Measurements from ENCODE around the gene LRBA.

The LRBA gene

DNA sequence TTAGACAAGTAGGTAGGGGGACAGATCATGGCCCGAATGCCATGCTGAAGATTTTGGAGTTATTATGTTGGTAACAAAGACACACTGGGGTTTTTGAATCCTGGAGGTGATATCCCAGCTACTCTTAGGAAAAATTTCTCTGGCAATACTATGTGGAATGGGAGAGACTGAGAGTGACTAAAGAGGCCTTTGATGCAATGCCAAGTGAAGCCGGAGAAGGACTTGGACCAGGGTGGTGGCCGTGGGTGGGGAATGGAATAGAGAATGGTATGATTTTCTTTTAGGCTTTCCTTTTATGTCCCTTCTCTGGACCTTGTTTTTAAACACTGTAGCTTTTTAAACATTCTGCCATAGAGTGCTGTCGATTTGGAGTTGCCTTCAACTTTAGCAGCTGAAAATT, 795.2 kb downstream of the LRBA start:
- no peak for DNase-seq

DNA sequence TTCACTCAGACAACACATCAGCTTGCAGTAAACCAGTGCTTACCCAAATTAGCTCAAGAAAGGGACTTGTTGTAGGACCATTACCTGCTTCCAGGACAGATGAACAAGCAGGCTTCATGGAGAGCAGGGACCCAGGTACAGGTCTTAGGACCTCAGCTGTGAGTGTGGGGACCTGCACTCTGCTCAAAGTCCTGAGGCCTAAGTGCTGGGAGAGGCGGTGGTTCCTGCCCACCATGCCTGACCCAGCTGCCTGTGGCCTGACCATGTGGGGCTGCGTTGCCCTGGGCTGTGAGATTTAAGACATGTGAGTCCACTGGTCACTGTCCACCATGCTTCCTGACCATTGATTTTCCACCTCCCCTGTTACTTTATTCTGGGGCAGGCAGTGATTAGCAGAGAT, 796.6 kb downstream of the LRBA start:
- no peak for DNase-seq

DNA sequence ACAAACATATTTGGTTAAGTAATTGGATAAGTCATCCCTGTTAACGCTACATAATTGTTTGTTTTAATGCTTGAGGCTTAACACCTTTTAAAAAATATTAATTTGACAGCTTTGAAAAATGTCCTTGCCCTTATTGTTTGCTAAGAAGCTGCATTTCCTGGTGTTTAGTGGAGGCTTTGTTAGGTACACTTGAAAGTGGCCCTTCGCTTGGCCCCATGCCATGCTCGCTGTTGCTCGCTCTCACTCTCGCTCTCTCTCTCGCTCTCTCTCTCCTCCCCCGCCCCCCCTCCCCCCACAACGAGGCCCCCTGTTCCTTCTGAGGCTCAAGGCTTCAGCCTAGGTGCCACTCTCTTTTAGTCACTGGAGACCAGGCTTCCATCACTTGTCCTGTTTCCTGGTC, 797.3 kb downstream of the LRBA start:
- no peak for DNase-seq

DNA sequence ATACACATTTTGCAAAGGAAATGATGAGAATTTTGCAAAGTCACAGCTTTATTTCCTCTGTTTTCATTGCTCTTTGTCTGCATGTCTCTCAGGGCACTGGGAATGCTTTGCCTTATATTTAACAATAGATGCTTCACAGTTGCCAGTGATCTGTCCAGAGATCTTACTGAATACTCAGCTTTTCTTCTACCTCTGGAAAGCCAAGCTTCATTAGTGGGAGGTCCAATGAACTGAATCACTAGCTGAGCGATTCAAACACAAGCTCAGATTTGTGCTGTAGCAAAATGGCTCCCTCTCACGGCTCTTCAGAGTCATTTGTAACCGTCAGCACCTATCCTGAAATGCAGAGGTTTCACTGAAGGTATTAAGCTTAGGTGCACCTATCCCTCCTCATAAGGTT, 797.9 kb downstream of the LRBA start:
- no peak for DNase-seq

DNA sequence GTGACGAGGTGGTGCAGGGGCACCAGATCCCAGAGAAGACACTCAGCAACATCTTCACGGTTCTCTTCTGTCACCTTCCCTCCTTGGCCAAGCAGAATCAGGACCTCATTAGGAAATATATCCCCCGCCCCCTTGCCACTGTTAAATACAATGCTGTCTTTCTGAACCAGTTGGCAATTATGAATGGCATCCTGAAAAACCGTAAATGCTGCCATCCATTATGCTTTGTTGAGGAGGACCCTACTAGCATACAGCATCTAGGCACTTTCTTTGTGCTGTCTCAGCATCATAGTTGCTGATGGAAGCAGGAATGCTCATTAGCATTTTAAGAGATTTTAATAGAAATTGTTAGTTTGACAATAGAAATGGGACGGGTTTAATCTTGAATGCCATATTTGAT, 798.4 kb downstream of the LRBA start:
- DNase-seq: no peak

DNA sequence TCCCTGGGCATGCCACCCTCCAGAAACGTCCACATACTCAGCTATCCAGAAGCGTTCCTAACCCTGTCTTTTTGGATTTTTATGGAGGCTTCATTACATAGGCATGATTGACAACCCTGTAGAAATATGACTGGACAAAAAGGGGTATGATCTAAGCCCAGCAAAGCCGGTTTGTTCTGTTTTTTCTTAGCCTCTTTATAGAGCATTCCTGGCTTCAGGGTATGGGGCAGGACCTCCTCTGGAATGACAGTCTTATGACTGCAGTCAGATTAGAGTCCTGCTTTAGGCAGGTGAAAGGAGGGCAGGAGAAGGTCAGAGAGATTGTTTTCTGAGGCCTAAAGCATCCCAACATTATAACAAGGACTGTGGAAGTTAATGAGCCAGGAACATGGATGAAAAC, 799.5 kb downstream of the LRBA start:
- no peak for DNase-seq

All from activated effector memory CD4-positive, alpha-beta T cell treated with anti-CD3 and anti-CD28 coated beads, Interleukin-2, amount 50 U/mL, for 16 hours (primary cell).